ENCODE data around the gene DOCK1.
A peak's percentile ranks its signal among the peaks of the same experiment; 100 is the strongest.
"Not testable (repeated sequence)": the region's sequence is repeated elsewhere in the genome, so short reads cannot be mapped to it uniquely, and the experiment has no call there.

The DOCK1 gene

GRCh38 chr10:127293640-127294039, 388.4 kb downstream of the DOCK1 start:
- peak; percentile 59 for DNase-seq

DNA sequence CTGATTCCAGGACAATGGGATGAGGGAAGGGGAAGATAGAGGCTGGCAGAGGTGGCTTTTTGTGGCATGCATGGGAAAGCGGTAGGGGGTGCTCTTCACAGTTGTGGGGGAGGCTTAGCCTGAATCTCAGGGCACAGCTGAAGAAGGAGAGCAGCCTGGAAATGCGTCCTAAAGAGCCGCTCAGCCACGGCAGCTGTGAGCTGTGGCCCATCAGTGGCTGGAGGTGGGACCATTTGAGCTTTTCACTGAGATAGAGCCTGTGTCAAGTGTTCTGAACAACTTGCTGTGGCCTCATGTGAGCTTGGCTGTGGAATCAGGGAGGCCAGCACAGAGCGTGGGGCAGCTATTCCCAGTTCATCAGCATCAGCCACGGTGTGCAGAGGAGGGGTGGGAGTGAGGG, 391.5 kb downstream of the DOCK1 start:
- no peak for DNase-seq

DNA sequence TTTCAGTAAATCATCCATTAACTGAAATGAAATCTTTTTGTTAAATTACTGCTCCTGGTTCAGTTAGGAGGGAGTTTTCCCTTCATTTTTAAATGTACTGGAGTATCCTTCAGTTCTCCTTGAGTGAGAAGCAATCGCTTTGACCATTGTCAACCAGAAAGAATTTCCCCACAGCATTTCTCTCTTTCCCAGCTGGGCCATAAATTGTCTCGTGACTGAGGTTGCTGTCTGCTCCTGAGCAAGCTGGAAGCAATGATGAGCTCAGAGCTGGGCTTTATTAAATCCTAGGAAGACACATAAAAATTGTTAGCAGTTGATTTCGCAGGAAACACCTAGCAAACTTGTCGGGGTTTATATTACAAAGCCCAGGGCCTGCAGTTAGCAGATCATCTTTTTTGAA, 393.2 kb downstream of the DOCK1 start:
- DNase-seq = no peak

DNA sequence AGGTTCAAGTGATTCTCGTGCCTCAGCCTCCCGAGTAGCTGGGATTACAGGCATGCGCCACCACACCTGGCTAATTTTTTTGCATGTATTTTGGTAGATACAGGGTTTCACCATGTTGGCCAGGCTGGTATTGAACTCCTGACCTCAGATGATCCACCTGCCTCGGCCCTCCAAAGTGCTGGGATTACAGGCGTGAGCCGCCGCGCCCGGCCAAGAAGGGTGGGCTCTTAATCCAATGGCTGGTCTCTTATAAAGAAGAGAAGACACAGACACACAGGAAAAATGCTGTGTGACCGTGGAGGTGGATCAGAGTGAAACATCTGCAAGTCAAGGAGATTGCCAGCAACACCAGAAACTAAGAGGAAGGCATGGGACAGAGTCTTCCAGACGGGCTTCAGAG, 394.0 kb downstream of the DOCK1 start:
- not testable (repeated sequence) for DNase-seq

DNA sequence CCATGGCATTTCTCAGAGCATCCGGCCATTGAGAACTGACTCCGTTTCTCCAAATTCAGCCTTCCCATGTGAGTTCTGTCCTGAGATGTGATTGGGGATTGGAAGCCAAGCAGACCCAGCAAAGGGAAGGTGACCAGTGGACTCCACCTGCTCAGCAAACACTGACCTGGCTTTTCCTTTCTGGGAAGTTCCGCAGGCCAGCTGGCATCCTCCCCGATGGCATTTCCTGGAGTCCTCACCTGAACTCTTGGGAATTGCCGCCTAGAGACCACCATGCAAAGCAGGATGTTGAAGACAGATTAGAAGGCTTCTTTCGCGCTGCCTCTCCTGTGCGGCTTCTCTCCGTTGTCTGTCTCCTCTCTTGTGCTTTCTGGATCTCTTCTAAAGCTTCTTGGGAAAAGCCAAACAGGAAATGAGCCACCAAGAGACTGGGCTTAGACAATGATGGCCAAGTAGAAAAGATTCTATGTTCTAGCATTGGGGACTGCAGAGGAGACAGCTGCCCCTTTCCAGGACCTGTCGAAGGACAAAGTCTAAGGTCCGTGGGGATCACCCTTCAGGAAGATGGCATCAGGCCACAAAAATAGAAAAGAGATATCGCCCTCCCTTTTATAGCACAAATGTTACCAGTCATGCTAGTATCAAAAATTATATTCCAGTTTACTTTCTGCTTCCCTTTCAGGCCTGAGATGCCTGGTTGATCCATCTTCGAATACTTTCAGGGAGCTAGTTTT, 394.9 kb downstream of the DOCK1 start:
- no peak for DNase-seq

- DNase-seq = no peak
Observed at GRCh38 chr10:127300868-127301321, 395.7 kb downstream of the DOCK1 start.

DNA sequence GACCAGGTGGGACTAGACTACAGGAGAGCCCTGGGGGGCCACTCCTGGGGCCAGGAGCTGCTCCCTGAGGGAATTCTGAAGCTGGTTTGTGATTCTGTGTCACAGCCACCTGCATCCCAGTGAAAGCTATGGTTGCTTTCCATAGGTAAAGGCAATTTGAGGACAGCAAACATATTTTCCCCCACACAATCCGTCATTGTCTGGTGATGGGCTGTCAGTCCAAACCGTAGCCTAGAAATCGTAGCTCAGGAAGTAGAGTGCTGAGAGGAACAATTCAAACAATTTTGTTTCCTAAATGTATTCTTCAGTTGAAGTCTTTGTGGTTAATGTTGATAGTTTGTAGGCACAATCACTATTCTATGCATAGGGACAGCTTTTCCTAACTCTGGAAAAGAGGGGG, 397.1 kb downstream of the DOCK1 start:
- DNase-seq = no peak

DNA sequence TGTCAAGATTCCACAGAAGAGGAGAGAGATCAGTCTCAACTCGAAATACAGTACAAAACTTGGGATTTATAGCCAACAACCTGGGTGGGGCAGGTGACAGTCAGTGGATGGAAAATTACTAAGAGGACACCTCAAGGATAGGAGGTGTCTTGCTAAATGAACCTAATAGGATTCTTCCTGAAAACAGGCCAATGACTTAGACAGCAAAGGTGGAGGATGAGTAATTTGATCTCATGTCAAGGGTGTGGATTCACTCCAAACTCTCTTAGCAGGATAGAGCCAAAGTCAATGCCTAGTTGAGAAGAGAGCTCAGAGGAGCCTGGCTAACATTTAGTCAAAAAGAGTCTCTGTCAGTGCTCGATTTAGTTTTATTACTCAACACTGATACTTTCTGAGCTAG, 397.9 kb downstream of the DOCK1 start:
- no peak for DNase-seq

- no peak for DNase-seq
Observed at GRCh38 chr10:127303746-127304145, 398.5 kb downstream of the DOCK1 start.

DNA sequence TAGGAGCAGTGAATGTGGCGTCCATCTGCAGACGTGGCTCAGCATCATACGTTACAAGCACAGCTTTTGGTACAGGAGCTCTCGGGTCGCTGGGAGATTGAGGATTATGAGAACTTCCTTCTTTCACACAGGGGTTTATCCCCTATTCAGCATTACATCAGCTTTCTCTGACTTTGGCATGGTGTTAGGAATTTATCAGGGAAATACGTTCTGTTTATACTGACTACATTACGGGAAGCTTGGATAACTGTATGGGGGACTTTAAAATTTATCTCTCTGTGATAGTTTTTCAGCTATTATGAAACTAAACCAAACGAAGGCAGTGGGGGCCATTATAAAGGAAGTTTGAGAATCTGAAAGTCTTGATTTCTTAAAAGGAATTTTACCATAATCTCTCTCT, 401.3 kb downstream of the DOCK1 start:
- no peak for DNase-seq

DNA sequence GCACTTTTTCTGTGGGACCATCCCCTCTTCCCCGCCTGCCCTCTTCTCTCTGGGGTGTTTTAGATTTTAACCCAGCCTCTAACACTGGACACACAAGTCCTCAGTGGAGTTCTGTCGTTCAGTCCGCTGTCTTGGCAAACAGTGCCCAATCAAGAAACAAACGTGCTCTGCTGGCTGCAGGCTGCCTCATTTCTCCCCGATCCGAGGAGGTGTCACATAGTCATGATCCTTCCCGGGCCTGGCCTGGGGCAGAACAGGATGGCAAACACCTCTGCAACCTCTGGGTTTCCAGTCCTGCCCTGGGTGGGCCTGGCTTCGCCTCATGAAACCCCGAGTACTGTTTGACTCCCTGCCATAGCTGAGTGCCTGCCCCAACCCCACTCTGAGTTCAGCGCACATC, 402.1 kb downstream of the DOCK1 start:
- DNase-seq = no peak

GRCh38 chr10:127308031-127308430, 402.8 kb downstream of the DOCK1 start:
- no peak for DNase-seq

GRCh38 chr10:127309619-127310018, 404.4 kb downstream of the DOCK1 start:
- not testable (repeated sequence) for DNase-seq

GRCh38 chr10:127310430-127310829, 405.2 kb downstream of the DOCK1 start:
- no peak for DNase-seq

GRCh38 chr10:127310923-127311322, 405.7 kb downstream of the DOCK1 start:
- DNase-seq = no peak

DNA sequence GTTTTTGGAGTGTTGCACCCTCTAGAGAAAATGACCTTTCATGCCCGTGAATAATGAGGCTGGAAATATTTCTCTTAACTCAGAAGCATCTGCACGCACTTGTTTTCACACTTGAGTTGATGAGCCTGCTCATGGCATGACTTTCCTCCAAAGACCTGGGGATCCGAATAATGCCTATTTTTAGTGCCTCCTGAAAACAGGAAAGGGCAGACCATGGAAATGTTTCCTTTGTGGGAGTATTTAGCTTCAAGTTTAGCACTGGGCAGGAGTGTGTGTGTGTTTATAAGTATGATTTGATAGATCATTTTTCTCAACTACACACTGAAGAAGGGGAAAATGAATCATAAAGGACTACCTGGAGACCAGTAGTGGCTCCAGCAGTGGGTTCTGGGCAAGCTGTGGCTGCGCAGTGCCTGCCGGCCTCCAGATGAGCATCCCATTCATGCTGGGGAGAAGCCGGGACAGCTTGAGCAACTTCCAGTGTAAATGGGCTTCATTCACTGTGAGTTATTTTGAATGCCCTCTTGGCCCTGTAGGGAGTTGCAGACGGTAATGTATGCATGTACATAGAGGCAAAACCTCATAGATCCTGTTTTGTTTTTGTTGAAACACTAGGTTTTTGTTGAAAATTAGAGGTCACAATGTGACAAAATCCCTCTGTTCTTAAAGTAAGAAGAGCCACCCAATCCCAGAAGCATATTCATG, 408.9 kb downstream of the DOCK1 start:
- no peak for DNase-seq

DNA sequence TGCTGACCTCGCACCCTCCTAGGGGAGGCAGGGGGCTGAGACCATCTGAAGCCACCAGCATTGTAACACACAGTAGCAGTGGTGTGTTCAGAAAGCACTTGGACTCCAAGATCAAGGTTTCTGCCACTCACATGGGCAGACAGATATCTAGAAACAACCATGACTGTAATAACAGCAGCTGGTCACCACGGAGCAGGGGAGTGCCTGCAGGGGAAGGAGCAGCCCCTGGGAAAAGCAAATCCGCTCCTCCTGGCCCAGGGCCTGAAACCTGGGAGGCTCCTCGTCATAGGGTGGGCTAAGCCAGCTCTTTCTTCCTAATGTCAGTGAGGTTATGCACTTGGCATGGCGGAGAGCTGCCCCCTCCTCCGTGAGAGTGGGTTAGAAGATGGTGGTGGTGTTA, 409.6 kb downstream of the DOCK1 start:
- DNase-seq = no peak

DNA sequence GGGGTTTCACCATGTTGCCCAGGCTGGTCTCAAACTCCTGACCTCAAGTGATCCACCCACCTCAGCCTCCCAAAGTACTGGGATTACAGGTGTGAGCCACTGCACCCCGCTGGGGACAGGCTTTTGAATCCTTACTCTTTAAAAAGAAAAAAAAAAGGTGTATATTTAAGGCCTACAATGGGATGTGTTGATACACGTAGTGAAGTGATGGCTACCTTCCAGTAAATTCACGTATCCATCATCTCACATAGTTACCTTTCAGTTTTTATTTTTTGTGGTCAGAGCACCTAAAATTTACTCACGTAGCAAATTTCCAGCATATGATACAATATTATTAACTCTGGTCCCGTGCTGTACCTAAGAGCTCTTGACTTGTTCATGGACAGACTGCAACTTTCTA, 410.7 kb downstream of the DOCK1 start:
- DNase-seq = no peak

DNA sequence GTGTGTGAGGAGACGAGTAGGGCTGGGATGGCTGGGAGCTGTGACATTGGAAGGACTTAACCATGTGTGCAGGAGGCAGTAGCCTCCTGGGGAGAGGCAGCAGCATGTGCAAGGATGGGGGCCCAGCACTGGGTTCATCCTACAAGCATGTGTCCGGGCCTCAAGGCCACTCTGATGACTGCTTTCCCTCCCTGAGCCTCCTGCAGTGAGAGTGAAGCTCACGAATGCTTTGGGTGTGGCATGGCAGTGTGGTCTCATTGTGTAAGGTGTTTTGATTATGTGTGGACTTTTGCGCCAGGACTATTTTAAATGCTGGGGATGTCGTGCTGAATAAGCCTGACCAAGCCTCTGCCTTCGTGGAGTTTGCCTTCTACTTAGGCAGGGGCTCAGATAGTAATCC, 413.2 kb downstream of the DOCK1 start:
- DNase-seq = no peak

GRCh38 chr10:127319271-127319670, 414.0 kb downstream of the DOCK1 start:
- no peak for DNase-seq

- no peak for DNase-seq
Observed at GRCh38 chr10:127319691-127320090, 414.5 kb downstream of the DOCK1 start.

DNA sequence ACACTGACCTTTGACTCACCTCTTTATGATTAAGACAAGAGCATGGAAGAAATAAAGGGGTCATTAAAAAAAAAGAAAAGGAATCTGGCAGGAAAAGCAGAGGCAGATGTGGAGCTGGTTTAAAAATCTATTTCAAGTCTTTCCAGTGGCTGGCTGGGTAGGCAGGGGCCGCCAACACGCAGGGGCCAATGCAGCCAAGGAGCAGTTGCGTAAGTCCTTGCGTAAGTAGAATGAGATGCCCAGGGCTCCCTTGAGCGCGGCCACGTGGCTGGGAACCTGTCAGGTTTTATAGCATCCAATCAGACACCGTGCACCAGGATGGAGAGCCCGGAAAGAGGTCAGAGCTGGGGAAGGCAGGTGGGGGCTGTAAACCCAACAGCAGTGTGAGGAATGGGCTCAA, 414.9 kb downstream of the DOCK1 start:
- DNase-seq = no peak

GRCh38 chr10:127322286-127322685, 417.1 kb downstream of the DOCK1 start:
- DNase-seq = no peak

- no peak for DNase-seq
Observed at GRCh38 chr10:127325506-127325905, 420.3 kb downstream of the DOCK1 start.

- no peak for DNase-seq
Observed at GRCh38 chr10:127326883-127327282, 421.7 kb downstream of the DOCK1 start.

Data from stimulated activated CD4-positive, alpha-beta T cell treated with anti-CD3 and anti-CD28 coated beads, Interleukin-15, amount 100 ng/mL, for 24 hours (primary cell).